Measurements from ENCODE around the gene PCDHB9. TPM values are rescaled to one million over a fixed set of nuclear protein-coding genes. Genes with fewer than 3 reads are reported as not detected.
A peak's percentile ranks its signal among the peaks of the same experiment; 100 is the strongest.
"Not testable (repeated sequence)": the region's sequence is repeated elsewhere in the genome, so short reads cannot be mapped to it uniquely, and the experiment has no call there.

The PCDHB9 gene
- total and polyA plus RNA-seq, 2 of the 8 experiments (the other 6 are each of a cell fraction or from before 2014, with no cell fraction given): 0.68 to 1.6 TPM

DNA sequence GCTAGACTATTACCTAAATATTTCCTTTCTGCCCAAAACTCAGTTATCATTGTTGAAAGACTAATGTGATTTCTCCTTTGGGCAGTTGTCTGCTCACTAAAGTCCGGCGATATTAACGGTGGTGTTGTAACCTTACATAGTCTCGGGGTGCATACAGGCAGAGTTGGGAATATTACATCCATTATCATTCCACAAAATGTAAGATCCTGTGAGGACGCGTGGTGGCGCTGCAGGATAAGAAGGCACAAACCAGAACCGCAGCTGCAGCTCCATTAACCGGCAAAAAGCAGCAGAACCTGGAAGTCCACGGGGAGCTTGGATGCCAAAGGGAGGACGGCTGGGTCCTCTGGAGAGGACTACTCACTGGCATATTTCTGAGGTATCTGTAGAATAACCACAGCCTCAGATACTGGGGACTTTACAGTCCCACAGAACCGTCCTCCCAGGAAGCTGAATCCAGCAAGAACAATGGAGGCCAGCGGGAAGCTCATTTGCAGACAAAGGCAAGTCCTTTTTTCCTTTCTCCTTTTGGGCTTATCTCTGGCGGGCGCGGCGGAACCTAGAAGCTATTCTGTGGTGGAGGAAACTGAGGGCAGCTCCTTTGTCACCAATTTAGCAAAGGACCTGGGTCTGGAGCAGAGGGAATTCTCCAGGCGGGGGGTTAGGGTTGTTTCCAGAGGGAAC is 26.8 kb downstream of the PCDHB9 start, which contains the start of gene PCDHB13:
PCDHB13 (plus strand) TSS at position 264 of the 684 bp plus-strand sequence; CDS start at position 469, 205 bp downstream.
- CTCF ChIA-PET (ENCODE audit: partially characterized antibody): interaction anchor here (0.6 to 2.9 kb wide), 27 partner anchors 10 to 344 kb away, joined by 3 to 21 read pairs (median 3); partner anchors contain the start of genes PCDHB11, PCDHB14, PCDHB15 and PCDHB16
- peaks cover 7 to 28% of the 10 kb centered on the region in 2 experiments; a peak in 3 of 4 replicates for H3K9me3 ChIP-seq (ENCODE audit: insufficient read depth in 2 of 2, low read depth in 1 of 2, low read length in 1 of 2)

More for the DNA sequence above, 26.8 kb downstream of the PCDHB9 start, which contains the start of gene PCDHB13:
- not testable (repeated sequence) for H3K56ac ChIP-seq (replicated peaks; ENCODE audit: insufficient read length, low read depth, low read length); H2BK12ac ChIP-seq (ENCODE audit: low read depth, low read length); H3K36me3 ChIP-seq (ENCODE audit: control insufficient read depth in 2 of 4, insufficient read depth in 4 of 4, low read length in 3 of 4); H4K5ac ChIP-seq (ENCODE audit: insufficient read length, low read depth, low read length); H3K4ac ChIP-seq (replicated peaks; ENCODE audit: insufficient read length, low read depth, low read length); H4K8ac ChIP-seq (ENCODE audit: extremely low read depth, insufficient read depth, low read length); H3K27me3 ChIP-seq (replicated peaks in 1 of 4; ENCODE audit: control insufficient read depth in 3 of 4, extremely low read depth in 1 of 4, insufficient read depth in 3 of 4, low read length in 3 of 4); H4K20me1 ChIP-seq (replicated peaks in 1 of 2; ENCODE audit: control insufficient read depth in 1 of 2, insufficient read depth in 2 of 2, low read length in 2 of 2); H3K79me2 ChIP-seq (ENCODE audit: control insufficient read depth in 1 of 2, insufficient read depth in 2 of 2, low read length in 2 of 2); H3K4me2 ChIP-seq (ENCODE audit: insufficient read depth in 1 of 2, low read depth in 2 of 2, low read length in 2 of 2); H2BK20ac ChIP-seq (ENCODE audit: low read length); H2AFZ ChIP-seq (ENCODE audit: low read length); H2AK5ac ChIP-seq (ENCODE audit: low read depth, low read length); H2BK15ac ChIP-seq (ENCODE audit: low read length); H2BK120ac ChIP-seq (replicated peaks; ENCODE audit: low read depth, low read length); H3K79me1 ChIP-seq (ENCODE audit: low read depth, low read length); H2BK5ac ChIP-seq (ENCODE audit: low read depth, low read length); DNase-seq (ENCODE audit: low read depth in 1 of 2, low spot score in 2 of 2); H3K23ac ChIP-seq (ENCODE audit: insufficient read length); H4K91ac ChIP-seq (replicated peaks; ENCODE audit: insufficient read length, low read length); H3K4me1 ChIP-seq (replicated peaks in 1 of 4; ENCODE audit: control insufficient read depth in 3 of 4, insufficient read depth in 4 of 4, low read length in 3 of 4); H3K9ac ChIP-seq (replicated peaks in 1 of 4; ENCODE audit: extremely low read depth in 1 of 4, low read depth in 3 of 4, low read length in 3 of 4); H3K23me2 ChIP-seq (ENCODE audit: low read depth, low read length); H3K27ac ChIP-seq (ENCODE audit: low read depth, low read length); H3K14ac ChIP-seq (ENCODE audit: insufficient read length); H3K18ac ChIP-seq (ENCODE audit: extremely low read depth, low read length)
- POLR2A ChIA-PET (ENCODE audit: partially characterized antibody): interaction anchor here (0.6 kb wide), 1 partner anchor 362 kb away, joined by 3 read pairs; no protein-coding TSS in a partner anchor
- WGBS, 2 experiments (ENCODE audit: extremely low coverage in 1 of 2, insufficient coverage in 1 of 2, insufficient read length in 1 of 2, insufficient replicate concordance in 2 of 2, low coverage in 1 of 2, low lambda C conversion rate in 2 of 2, missing lambda C conversion rate in 1 of 2): 50% methylated on average over 13 of the region's 18 CpGs; no CpG with 5 or more reads in 1 of the 2 experiments
- FAIRE-seq: peak; percentile 96
- peak within 1 kb of the TSS in 1 of 4 experiments; percentile 34; a peak in 2 of 8 replicates for H3K4me3 ChIP-seq (ENCODE audit: extremely low read depth in 1 of 4, insufficient read depth in 2 of 4, low read depth in 3 of 4, low read length in 4 of 4)
- TF ChIP-seq RAD21 (IDR thresholded peaks at IDR 0.05 in 1 of 2, conservative IDR thresholded peaks at IDR 0.05 in 1 of 2; ENCODE audit: low read depth in 2 of 2, low read length in 2 of 2): peak; percentile 52 to 60
- TF ChIP-seq, protein P1, sequence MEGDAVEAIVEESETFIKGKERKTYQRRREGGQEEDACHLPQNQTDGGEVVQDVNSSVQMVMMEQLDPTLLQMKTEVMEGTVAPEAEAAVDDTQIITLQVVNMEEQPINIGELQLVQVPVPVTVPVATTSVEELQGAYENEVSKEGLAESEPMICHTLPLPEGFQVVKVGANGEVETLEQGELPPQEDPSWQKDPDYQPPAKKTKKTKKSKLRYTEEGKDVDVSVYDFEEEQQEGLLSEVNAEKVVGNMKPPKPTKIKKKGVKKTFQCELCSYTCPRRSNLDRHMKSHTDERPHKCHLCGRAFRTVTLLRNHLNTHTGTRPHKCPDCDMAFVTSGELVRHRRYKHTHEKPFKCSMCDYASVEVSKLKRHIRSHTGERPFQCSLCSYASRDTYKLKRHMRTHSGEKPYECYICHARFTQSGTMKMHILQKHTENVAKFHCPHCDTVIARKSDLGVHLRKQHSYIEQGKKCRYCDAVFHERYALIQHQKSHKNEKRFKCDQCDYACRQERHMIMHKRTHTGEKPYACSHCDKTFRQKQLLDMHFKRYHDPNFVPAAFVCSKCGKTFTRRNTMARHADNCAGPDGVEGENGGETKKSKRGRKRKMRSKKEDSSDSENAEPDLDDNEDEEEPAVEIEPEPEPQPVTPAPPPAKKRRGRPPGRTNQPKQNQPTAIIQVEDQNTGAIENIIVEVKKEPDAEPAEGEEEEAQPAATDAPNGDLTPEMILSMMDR (IDR thresholded peaks at IDR 0.05; ENCODE audit: control extremely low read depth in 1 of 3, insufficient read depth in 1 of 3, low read depth in 1 of 3, low read length in 3 of 3): peak; percentile 3 to 51 (median 42)
